ENCODE data around the gene HEMGN. TPM values are rescaled to one million over a fixed set of nuclear protein-coding genes. Genes with fewer than 3 reads are reported as not detected.

HEMGN gene
- total and polyA plus RNA-seq, 2 of the 4 experiments (the other 2 are of a cell fraction), result not detected

- no peak for TF ChIP-seq CHD1 (IDR thresholded peaks at IDR 0.05; ENCODE audit: low read depth, low read length)
- no peak for TF ChIP-seq FOS (IDR thresholded peaks at IDR 0.05; ENCODE audit: low read depth, low read length)
- TF ChIP-seq MXI1 (IDR thresholded peaks at IDR 0.05; ENCODE audit: borderline replicate concordance, low read depth, low read length), result no peak
- no peak for TF ChIP-seq POLR2A (IDR thresholded peaks at IDR 0.05; ENCODE audit: low read depth, low read length)
- no peak for TF ChIP-seq NFE2L2 (IDR thresholded peaks at IDR 0.05; ENCODE audit: low read depth, low read length)
These were observed 42.5 kb upstream of the HEMGN start (continued) for GRCh38 chr9:97980479-97980803.

GRCh38 chr9:97979788-97980478, 42.0 kb upstream of the HEMGN start:
- H3K9ac ChIP-seq (ENCODE audit: low read depth, low read length), result no peak overlapping the region
- no peak overlapping the region for H2BK120ac ChIP-seq (ENCODE audit: low read depth, low read length)
- ChIA-PET CTCF (interaction anchor here (0.7 kb wide), 1 partner anchor 34 kb away, joined by 3 read pairs; no protein-coding TSS in a partner anchor), POLR2A (ENCODE audit: unreplicated experiment) (no interaction called here)
- in situ Hi-C loops (cut with MboI; ENCODE audit: low sequenced_read_pairs) (no loop called here), intact Hi-C loops (cut with micrococcal nuclease) (no loop called here), dilution Hi-C loops (cut with HindIII; ENCODE audit: low sequenced_read_pairs, unreplicated experiment) (no loop called here)
- H3K4ac ChIP-seq (ENCODE audit: low read depth, low read length), result no peak overlapping the region
- no peak overlapping the region for H3K4me2 ChIP-seq (ENCODE audit: low read depth, low read length)
- no peak overlapping the region for H3K18ac ChIP-seq (ENCODE audit: low read depth, low read length)
- peaks cover 2% of the 10 kb centered on the region; the same call in 1 of the 2 replicates for H3K4me1 ChIP-seq (ENCODE audit: control insufficient read depth, insufficient read depth, low read length)
- H2AK5ac ChIP-seq (ENCODE audit: low read depth, low read length), result no peak overlapping the region
- H4K8ac ChIP-seq (ENCODE audit: low read depth in 2 of 2, low read length in 2 of 2), result no peak overlapping the region
- H3K23ac ChIP-seq (ENCODE audit: low read depth, low read length), result no peak overlapping the region
- no peak overlapping the region for H3K4me3 ChIP-seq (ENCODE audit: insufficient read depth, low read depth, low read length)
- peaks cover 0 to 6% of the 10 kb centered on the region in 2 experiments; a peak in 1 of 4 replicates for H3K79me1 ChIP-seq (ENCODE audit: low read depth in 1 of 2, low read length in 2 of 2)
- no peaks in the 10 kb centered on the region for H3K9me1 ChIP-seq (ENCODE audit: insufficient read depth, low read length)
- BruUV-seq (replicated peaks), result no TSS peak
- H3K36me3 ChIP-seq (ENCODE audit: control insufficient read depth, insufficient read depth, low read length), result no peaks in the 10 kb centered on the region
- no peak for TF ChIP-seq POLR2A (IDR thresholded peaks at IDR 0.05; ENCODE audit: low read depth, low read length)
- no peak for TF ChIP-seq MXI1 (IDR thresholded peaks at IDR 0.05; ENCODE audit: borderline replicate concordance, low read depth, low read length)
- no peak for TF ChIP-seq SMC3 (IDR thresholded peaks at IDR 0.05; ENCODE audit: low read depth, low read length)
- no peak for TF ChIP-seq CEBPB (IDR thresholded peaks at IDR 0.05; ENCODE audit: low read depth, low read length)
- no peak for TF ChIP-seq MAZ (IDR thresholded peaks at IDR 0.05; ENCODE audit: borderline replicate concordance, low read depth, low read length)
- no peak for TF ChIP-seq CTCF (conservative IDR thresholded peaks at IDR 0.05; ENCODE audit: low read depth, low read length)
- no peak for TF ChIP-seq CHD1 (IDR thresholded peaks at IDR 0.05; ENCODE audit: low read depth, low read length)
- TF ChIP-seq RFX5 (IDR thresholded peaks at IDR 0.05; ENCODE audit: low read depth, low read length), result no peak
- no peak for TF ChIP-seq RCOR1 (IDR thresholded peaks at IDR 0.05; ENCODE audit: insufficient replicate concordance, low read length)
- no peak for TF ChIP-seq NFE2L2 (IDR thresholded peaks at IDR 0.05; ENCODE audit: low read depth, low read length)
- no peak for TF ChIP-seq USF2 (IDR thresholded peaks at IDR 0.05; ENCODE audit: low read depth, low read length)
- WGBS, 2 experiments (ENCODE audit: extremely low coverage in 2 of 2, insufficient read length in 1 of 2), result 100% methylated on average over 1 of the region's 7 CpGs; no CpG with 5 or more reads in 1 of the 2 experiments
- no peak overlapping the region for H4K91ac ChIP-seq (ENCODE audit: insufficient read depth, low read depth, low read length)
- H2AFZ ChIP-seq (replicated peaks; ENCODE audit: low read length, poor library complexity), result no peak overlapping the region
- no peaks in the 10 kb centered on the region for H3K9me3 ChIP-seq (ENCODE audit: control insufficient read depth, insufficient read depth, low read length)
- no peak overlapping the region for H3K27ac ChIP-seq (ENCODE audit: insufficient read depth, low read length)
- 0 out of 2 replicates have a peak, but pooled peaks cover under 1% of the 10 kb centered on the region for H4K20me1 ChIP-seq (ENCODE audit: insufficient read depth, low read length)
- ATAC-seq (ENCODE audit: low read depth) (no peak), DNase-seq (no peak)
- no peak overlapping the region for H4K5ac ChIP-seq (ENCODE audit: low read depth, low read length)
- no peak overlapping the region for H2BK5ac ChIP-seq (ENCODE audit: low read depth, low read length, poor library complexity, severe bottlenecking)
- no peaks in the 10 kb centered on the region; the same call in 1 of the 2 replicates for H3K27me3 ChIP-seq (ENCODE audit: control insufficient read depth, insufficient read depth, low read length)
- no peak overlapping the region for H2BK15ac ChIP-seq (ENCODE audit: low read depth, low read length)
- H2BK20ac ChIP-seq (ENCODE audit: low read depth, low read length), result no peak overlapping the region
- H2AK9ac ChIP-seq (replicated peaks; ENCODE audit: low read depth, low read length, poor library complexity), result no peak overlapping the region
- H3K14ac ChIP-seq (replicated peaks; ENCODE audit: low read depth, low read length), result no peak overlapping the region
- no peak overlapping the region for H3K56ac ChIP-seq (ENCODE audit: extremely low read depth, insufficient read depth, low read length)
